HG03066 (cell line): ENCODE measurements around the gene PLD4.
A peak's percentile ranks its signal among the peaks of the same experiment; 100 is the strongest.
"Not testable (repeated sequence)": the region's sequence is repeated elsewhere in the genome, so short reads cannot be mapped to it uniquely, and the experiment has no call there.

Experiments used
- ATAC-seq: cut with Tn5 transposase; IDR thresholded peaks from one replicate; pipeline ENCODE4 v1.9.1; 2021; ENCODE audit warnings: low read depth; ENCODE audit not compliant: unreplicated experiment

PLD4 gene

GRCh38 chr14:104898195-104898558 is 26.5 kb upstream of the PLD4 start:
- no peak for ATAC-seq

DNA sequence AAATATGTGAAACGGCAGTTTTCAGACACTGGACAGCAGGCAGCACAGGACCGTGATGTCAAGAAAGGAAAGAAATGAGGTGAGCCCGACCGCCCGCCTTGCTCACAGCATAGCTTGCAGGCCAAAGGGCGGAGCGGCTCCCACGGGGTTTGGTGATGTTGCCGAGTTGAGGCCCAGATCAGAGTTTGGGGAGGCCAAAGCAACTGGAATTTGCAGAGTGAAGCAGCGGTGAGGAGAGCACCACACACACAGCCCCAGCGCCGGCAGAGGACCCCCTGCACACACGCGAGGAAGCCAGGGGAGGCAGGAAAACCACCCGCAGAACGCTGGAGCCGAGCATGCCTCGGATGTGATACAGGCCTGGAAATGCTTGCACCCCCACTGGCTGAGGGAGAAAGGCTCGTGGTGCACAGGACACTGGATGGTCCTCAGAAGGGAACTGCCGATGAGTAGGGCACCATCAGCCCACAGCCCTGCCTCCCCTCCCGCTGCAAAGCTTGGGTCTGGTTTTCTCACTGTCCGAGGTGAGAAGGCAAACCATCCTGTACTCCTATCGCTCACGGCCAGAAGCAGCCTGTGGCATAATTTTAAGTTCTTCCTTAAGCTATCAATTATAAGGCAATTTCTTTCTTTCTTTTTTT is 25.7 kb upstream of the PLD4 start:
- ATAC-seq: no peak

GRCh38 chr14:104899781-104900180 is 24.9 kb upstream of the PLD4 start:
- ATAC-seq: no peak

- ATAC-seq: no peak
These were observed 23.8 kb upstream of the PLD4 start for GRCh38 chr14:104900639-104901512.

GRCh38 chr14:104903990-104904389 is 20.7 kb upstream of the PLD4 start:
- no peak for ATAC-seq

DNA sequence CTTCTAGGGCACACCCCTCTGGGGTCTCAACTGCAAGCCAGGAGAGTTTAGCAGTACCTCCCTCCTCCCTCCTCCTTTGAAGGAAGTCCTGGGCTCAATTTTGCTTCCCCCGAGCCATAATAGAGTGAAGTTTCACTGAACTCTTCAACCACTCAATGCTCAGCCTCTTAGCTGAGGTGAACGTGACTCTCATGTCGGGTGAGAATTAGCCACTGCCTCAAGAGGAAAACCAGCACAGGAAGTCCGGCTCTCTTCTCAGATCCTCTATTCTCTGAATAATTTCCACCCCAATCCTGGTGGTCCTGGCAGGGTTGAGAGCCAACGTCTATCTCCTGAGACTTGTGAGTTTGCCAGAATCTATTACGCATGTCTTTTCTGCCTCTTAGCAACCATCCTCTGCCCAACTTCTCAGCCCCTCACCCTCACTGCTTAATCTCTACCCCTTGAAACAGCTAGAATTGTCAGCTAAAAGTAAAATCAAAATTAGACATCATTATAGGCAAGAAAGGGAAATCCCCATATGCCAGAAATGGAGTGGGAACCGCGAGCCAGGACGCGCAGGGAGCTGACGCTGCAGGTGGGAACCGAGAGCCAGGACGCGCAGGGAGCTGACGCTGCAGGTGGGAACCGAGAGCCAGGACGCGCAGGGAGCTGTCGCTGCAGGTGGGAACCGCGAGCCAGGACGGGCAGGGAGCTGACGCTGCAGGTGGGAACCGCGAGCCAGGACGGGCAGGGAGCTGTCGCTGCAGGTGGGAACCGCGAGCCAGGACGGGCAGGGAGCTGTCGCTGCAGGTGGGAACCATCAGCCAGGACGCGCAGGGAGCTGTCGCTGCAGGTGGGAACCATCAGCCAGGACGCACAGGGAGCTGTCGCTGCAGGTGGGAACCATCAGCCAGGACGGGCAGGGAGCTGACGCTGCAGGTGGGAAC is 19.8 kb upstream of the PLD4 start:
- not testable (repeated sequence) for ATAC-seq

DNA sequence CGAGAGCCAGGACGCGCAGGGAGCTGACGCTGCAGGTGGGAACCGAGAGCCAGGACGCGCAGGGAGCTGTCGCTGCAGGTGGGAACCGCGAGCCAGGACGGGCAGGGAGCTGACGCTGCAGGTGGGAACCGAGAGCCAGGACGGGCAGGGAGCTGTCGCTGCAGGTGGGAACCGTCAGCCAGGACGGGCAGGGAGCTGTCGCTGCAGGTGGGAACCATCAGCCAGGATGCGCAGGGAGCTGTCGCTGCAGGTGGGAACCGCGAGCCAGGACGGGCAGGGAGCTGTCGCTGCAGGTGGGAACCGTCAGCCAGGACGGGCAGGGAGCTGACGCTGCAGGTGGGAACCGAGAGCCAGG is 19.1 kb upstream of the PLD4 start:
- not testable (repeated sequence) for ATAC-seq

GRCh38 chr14:104908303-104908702 is 16.4 kb upstream of the PLD4 start:
- no peak for ATAC-seq

DNA sequence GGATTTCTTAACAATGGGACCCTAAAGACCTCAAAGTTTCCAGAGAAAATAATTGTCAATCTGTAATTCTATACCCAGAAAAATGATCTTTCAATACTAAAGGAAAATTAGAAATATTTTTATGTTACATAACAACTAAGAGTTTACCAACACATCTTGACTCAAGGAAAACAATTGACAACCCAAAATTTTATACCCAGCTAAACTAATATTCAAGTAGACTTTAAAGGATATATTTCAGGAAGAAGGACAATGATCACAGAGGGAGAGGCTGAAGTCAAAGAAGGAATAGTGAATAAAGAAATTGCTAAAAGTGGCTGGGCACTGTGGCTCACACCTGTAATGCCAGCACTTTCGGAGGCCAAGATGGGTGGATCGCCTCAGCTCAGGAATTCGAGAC is 12.6 kb upstream of the PLD4 start:
- ATAC-seq: no peak

DNA sequence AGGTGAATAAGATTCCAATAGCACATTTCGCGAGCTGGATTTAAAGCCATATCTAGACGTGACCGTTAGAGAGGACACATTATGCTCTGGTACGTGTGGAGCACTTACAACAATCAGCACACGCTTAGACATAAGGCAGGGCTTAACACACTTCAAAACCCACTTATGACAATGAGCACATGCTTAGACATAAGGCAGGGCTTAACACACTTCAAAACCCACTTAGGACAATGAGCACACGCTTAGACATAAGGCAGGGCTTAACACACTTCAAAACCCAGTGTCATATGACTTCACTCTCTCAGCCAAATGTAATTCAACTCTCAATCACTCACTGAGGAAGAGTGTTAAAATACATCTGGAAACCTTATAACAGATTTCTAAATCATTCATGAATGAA is 11.2 kb upstream of the PLD4 start:
- ATAC-seq: no peak

DNA sequence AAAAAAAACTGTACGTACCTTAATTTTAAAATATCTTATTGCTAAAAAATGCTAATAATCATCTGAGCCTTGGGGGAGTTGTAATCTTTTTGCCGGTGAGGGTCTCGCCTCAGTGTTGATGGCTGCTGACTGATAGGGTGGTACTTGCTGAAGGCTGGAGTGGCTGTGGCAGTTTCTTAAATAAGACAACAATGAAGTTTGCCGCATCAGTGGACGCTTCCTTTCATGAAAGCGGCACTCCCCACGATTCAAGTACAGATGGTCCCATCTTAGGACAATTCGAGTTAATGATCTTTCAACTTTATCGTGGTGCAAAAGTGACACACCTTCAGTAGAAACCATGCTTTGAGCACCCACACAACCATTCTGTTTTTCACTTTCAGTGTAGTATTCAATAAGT is 7.6 kb upstream of the PLD4 start:
- no peak for ATAC-seq

DNA sequence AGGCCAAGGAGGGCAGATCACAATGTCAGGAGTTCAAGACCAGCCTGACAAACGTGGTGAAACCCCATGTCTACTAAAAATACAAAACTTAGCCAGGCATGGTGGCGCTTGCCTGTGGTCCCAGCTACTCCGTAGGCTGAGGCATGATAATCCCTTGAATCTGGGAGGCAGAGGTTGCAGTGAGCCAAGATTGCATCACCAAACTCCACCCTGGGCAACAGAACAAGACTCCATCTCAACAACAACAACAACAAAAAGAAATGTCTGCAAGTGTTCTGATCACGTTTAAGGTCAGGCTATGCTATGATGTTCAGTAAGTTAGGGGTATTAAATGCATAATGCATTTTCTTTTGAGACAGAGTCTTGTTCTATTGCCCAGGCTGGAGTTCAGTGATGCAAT is 6.7 kb upstream of the PLD4 start:
- ATAC-seq: no peak

- ATAC-seq: not testable (repeated sequence)
These were observed 5.3 kb upstream of the PLD4 start for GRCh38 chr14:104919152-104919992.

DNA sequence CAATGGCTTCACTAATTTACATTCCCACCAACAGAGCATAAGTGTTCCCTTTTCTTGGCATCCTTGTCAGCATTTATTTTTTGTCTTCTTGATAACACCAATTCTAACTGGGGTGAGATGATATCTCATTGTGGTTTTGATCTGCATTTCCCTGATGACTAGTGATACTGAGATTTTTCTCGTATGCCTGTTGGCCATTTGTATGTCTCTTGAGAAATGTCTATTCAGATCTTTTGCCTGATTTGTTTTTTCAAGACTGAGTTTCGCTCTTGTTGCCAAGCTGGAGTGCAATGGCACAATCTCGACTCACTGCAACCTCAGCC is 4.7 kb upstream of the PLD4 start:
- no peak for ATAC-seq

DNA sequence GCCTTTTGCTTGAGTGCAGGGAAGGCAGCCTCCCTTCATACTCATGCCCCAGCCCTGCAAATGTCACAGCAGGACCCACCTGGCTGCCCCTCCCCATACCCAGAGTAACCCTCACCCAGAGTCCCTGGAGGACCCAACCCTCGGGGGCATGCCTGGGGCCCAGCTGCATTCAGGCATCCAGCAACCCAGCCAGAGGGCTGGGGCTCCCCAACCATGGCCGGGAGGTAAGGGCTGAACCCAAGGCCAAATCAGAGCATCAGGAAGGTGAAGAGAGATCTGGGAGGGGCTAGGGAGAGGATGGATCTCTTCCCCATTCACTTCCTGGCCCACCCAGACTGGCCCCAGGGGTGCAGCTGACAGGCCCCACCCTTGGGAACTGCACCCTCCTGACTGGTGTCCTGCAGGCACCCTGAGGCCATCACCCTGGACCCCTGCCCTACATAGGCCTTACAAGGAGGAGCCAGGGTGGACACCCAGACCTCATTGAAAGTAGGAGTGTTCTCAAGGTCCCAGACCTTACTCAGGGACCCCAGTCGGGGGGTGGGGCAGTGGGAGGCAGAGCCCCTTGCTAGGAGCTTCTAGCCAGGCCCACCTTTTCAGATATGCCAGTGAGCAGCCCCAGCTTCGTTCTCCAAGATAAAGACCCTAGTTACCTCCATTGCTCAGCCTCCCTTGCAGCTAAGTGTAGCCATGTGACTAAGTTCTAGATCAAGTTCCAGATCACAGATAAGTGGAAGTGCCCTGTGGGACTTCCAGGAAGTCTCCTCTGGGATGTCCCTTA is 849 bp upstream of the PLD4 start:
- ATAC-seq: no peak

DNA sequence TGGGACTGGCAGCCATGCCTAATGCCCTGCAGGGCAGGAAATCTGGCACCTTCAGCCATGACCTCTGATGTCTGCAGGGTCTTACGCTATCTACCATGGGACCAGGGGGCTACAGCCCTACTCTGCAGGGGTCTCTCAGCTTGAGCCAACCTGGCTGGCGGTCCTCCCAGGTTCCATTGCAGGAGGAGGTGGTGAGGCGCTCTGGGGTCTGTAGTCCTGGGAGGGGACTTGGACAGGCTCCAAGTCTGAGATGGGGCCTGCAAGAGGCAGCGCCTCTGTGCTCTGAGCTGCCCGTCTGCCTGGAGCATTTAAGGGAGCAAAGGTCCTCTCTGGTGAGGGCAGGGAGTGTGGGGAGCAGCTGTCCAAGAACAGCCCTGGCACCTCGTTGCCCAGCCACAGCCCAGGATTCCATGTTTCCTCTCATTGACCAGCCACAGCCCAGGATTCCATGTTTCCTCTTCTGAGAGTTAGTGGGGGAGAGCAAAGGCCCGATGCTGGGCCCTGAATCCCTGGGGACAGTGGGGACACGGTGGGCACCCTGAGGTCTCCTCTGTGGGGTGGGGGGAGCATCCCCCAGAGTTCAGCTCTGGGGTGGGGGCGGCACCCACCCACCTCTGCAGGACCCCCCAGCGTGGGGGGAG is 655 bp downstream of the PLD4 start:
- no peak for ATAC-seq

DNA sequence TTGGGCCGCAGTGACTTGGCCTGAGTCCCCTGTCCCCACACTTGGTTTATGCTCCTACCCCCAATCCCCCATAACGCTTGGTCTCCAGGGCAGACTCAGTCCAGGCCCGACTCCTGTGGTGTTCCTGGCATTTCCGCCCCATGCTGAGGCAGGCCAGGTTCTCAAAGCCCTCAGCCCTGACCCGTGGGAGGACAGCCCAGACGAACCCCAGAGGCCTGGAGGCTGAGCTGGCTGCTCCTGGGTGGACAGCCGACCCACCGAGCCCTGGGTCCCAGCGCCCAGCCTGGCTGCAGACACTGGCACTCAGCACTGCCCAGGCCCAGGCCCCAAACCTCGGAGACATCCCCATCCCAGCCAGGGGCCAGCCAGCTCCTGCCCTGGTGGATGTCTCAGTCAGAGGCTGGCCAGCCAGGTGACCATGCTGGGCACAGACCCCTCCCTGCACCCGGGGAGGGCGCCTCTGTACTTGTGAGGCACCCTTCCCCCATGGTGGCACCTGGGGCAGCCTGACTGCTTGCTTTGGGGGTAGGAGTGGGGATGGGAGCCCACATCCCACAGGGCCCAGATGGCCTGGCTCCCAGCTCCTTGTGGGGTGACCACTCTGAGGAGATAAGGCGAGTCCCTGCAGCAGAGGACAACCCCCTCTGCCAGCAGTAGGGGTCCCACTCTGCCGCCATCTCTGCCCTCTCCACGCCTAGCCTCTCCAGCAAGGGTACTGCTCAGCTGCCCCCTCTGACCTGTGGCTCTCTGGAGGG is 1.4 kb downstream of the PLD4 start:
- no peak for ATAC-seq

GRCh38 chr14:104926619-104927431 is 2.1 kb downstream of the PLD4 start:
- ATAC-seq: peak; percentile 71
